OCI-LY3 (cell line): Measurements from ENCODE around the gene TMEM167B.

Experiments used
- H2AFZ ChIP-seq: fragments of 200-600, 300-600 bp; shearing (Covaris generic); 2 replicates; pipeline ENCODE4 v1.6.0; 2014; ENCODE audit warnings: antibody characterized with exemption, low read depth, low read length
- H3K27ac ChIP-seq: fragments of 200-600, 300-600 bp; sonication (generic); 2 replicates; pipeline ENCODE4 v1.5.1; 2014; ENCODE audit warnings: mild to moderate bottlenecking, low read length, moderate library complexity, mixed read lengths
- H3K27me3 ChIP-seq: fragments of 200-600, 300-600 bp; sonication (generic); 2 replicates; pipeline ENCODE4 v1.6.1; 2014; ENCODE audit warnings: low read depth, low read length, mixed read lengths
- H3K36me3 ChIP-seq: fragments of 200-600, 300-600 bp; sonication (generic); replicated peaks from 2 replicates; pipeline ENCODE3; 2014; ENCODE audit warnings: low read depth, low read length, mixed read lengths
- H3K4me1 ChIP-seq: fragments of 300-600, 200-600 bp; sonication (generic); 2 replicates; pipeline ENCODE4 v1.6.1; 2014; ENCODE audit warnings: low read length, mixed read lengths
- H3K4me2 ChIP-seq: fragments of 200-600, 300-600 bp; sonication (generic); 2 replicates; pipeline ENCODE4 v1.6.1; 2014; ENCODE audit warnings: low read length, mixed read lengths
- H3K4me3 ChIP-seq: fragments of 300-600, 200-600 bp; sonication (generic); 2 replicates; pipeline ENCODE4 v1.5.1; 2014; ENCODE audit warnings: antibody characterized with exemption, mild to moderate bottlenecking, low read length, moderate library complexity
- H3K79me2 ChIP-seq: fragments of 300-600, 200-600 bp; shearing (Covaris generic); 2 replicates; pipeline ENCODE4 v1.6.1; 2014; ENCODE audit warnings: mild to moderate bottlenecking, low read length, mixed read lengths
- H3K9ac ChIP-seq: fragments of 300-600, 200-600 bp; shearing (Covaris generic); 2 replicates; pipeline ENCODE4 v1.6.0; 2014; ENCODE audit warnings: mild to moderate bottlenecking, low read length, moderate library complexity
- H3K9me3 ChIP-seq: fragments of 200-600, 300-600 bp; shearing (Covaris generic); 2 replicates; pipeline ENCODE4 v1.6.1; 2014; ENCODE audit warnings: low read length, mixed read lengths; ENCODE audit not compliant: insufficient read depth
- H4K20me1 ChIP-seq: fragments of 200-600, 300-600 bp; sonication (generic); 2 replicates; pipeline ENCODE4 v1.6.1; 2016; ENCODE audit warnings: low read length, mixed read lengths; ENCODE audit not compliant: insufficient read depth
- CTCF ChIP-seq: fragments of 200-600, 300-600 bp; sonication (generic); IDR thresholded peaks from 2 replicates; pipeline ENCODE4 v1.5.1; 2014; ENCODE audit warnings: antibody characterized with exemption, low read length, low read depth
- EZH2phosphoT487 ChIP-seq: fragments of 200-600 bp; shearing (Covaris generic); IDR thresholded peaks from 2 replicates; pipeline ENCODE4 v1.6.1; 2018; ENCODE audit warnings: antibody characterized with exemption, mixed run types, low read depth

Gene TMEM167B

GRCh38 chr1:109104364-109105151 lies 14.0 kb downstream of the TMEM167B start:
- peaks cover 3% of the 10 kb centered on the region; the same call in 1 of the 2 replicates for H3K4me1 ChIP-seq
- H3K27ac ChIP-seq = no peak overlapping the region
- H3K9ac ChIP-seq = no peak overlapping the region
- H3K36me3 ChIP-seq = peaks cover 4% of the 10 kb centered on the region
- peaks cover 3% of the 10 kb centered on the region; the same call in 1 of the 2 replicates for H4K20me1 ChIP-seq
- no peak overlapping the region for H3K4me2 ChIP-seq
- TF ChIP-seq EZH2phosphoT487 (no peak), CTCF (no peak)
- no peak overlapping the region for H2AFZ ChIP-seq
- H3K27me3 ChIP-seq = no peaks in the 10 kb centered on the region
- H3K79me2 ChIP-seq = peaks cover 23% of the 10 kb centered on the region
- H3K4me3 ChIP-seq = no peak overlapping the region
- H3K9me3 ChIP-seq = no peaks in the 10 kb centered on the region

- no peak overlapping the region for H3K9ac ChIP-seq
- H3K27me3 ChIP-seq = no peaks in the 10 kb centered on the region; the same call in 1 of the 2 replicates
- peaks cover 3% of the 10 kb centered on the region; the same call in 1 of the 2 replicates for H3K4me1 ChIP-seq
- H3K4me3 ChIP-seq = no peak overlapping the region
- no peak overlapping the region for H3K4me2 ChIP-seq
- no peak for TF ChIP-seq CTCF
- no peak for TF ChIP-seq EZH2phosphoT487
- H3K27ac ChIP-seq = no peak overlapping the region
- peaks cover 14% of the 10 kb centered on the region for H3K79me2 ChIP-seq
- peaks cover 4% of the 10 kb centered on the region for H3K36me3 ChIP-seq
- peaks cover 3% of the 10 kb centered on the region; the same call in 1 of the 2 replicates for H4K20me1 ChIP-seq
- H2AFZ ChIP-seq = no peak overlapping the region
- no peaks in the 10 kb centered on the region for H3K9me3 ChIP-seq
Measured at GRCh38 chr1:109105881-109106280, 15.3 kb downstream of the TMEM167B start.

GRCh38 chr1:109107785-109108184 lies 17.2 kb downstream of the TMEM167B start:
- no peaks in the 10 kb centered on the region for H3K79me2 ChIP-seq
- no peaks in the 10 kb centered on the region for H3K9me3 ChIP-seq
- H3K4me2 ChIP-seq = no peak overlapping the region
- no peaks in the 10 kb centered on the region for H4K20me1 ChIP-seq
- H3K4me1 ChIP-seq = no peaks in the 10 kb centered on the region; the same call in 1 of the 2 replicates
- no peak overlapping the region for H3K9ac ChIP-seq
- TF ChIP-seq EZH2phosphoT487 (no peak), CTCF (no peak)
- no peaks in the 10 kb centered on the region for H3K36me3 ChIP-seq
- H3K27ac ChIP-seq = no peak overlapping the region
- no peak overlapping the region for H3K4me3 ChIP-seq
- H2AFZ ChIP-seq = no peak overlapping the region
- peaks cover 3% of the 10 kb centered on the region for H3K27me3 ChIP-seq

GRCh38 chr1:109109906-109110305 lies 19.3 kb downstream of the TMEM167B start:
- H3K4me3 ChIP-seq = no peak overlapping the region

More at GRCh38 chr1:109109906-109110305, 19.3 kb downstream of the TMEM167B start:
- H3K9ac ChIP-seq = no peak overlapping the region
- H2AFZ ChIP-seq = no peak overlapping the region
- no peak for TF ChIP-seq CTCF
- no peak for TF ChIP-seq EZH2phosphoT487
- no peaks in the 10 kb centered on the region for H3K9me3 ChIP-seq
- H4K20me1 ChIP-seq = no peaks in the 10 kb centered on the region
- H3K4me1 ChIP-seq = no peaks in the 10 kb centered on the region; the same call in 1 of the 2 replicates
- H3K79me2 ChIP-seq = no peaks in the 10 kb centered on the region
- no peak overlapping the region for H3K4me2 ChIP-seq
- H3K27me3 ChIP-seq = peaks cover 7% of the 10 kb centered on the region
- H3K36me3 ChIP-seq = no peaks in the 10 kb centered on the region
- H3K27ac ChIP-seq = no peak overlapping the region
